H1 (cell line): ENCODE data around the gene PRKAR2A. TPM values are rescaled to one million over a fixed set of nuclear protein-coding genes. Genes with fewer than 3 reads are reported as not detected.
"Not testable (repeated sequence)": the region's sequence is repeated elsewhere in the genome, so short reads cannot be mapped to it uniquely, and the experiment has no call there.

Experiments
- CTCF ChIA-PET: fragments of 300-600 bp; sonication (Branson Sonifier 250); formaldehyde crosslinking; loops from one replicate; lab custom pipeline; 2021; ENCODE audit not compliant: partially characterized antibody; lab: Charles Lee
- POLR2A ChIA-PET: fragments of 300-600 bp; sonication (Branson Sonifier 250); formaldehyde crosslinking; loops from one replicate; lab custom pipeline; 2021; ENCODE audit warnings: inconsistent platforms; ENCODE audit not compliant: partially characterized antibody; lab: Charles Lee
- DNase-seq, 2 experiments: peaks; one replicate each; pipeline versions ENCODE4 v3.0.0 to v3.0.0-alpha.2; 2010 to 2022; ENCODE audit warnings: low spot score in 2 of 2, low read depth in 1 of 2, mixed read lengths in 1 of 2
- FAIRE-seq: peaks from 2 replicates; lab custom pipeline; 2011; peaks lifted over from hg19 to GRCh38; lab: Jason Lieb, UNC
- H2AFZ ChIP-seq: 2 replicates; pipeline ENCODE4 v1.8.1; 2012; ENCODE audit warnings: low read length, inconsistent platforms
- H2AK5ac ChIP-seq: 2 replicates; pipeline ENCODE4 v1.6.1; 2013; ENCODE audit warnings: low read depth, low read length
- H2BK120ac ChIP-seq: replicated peaks from 2 replicates; pipeline ENCODE3; 2013; ENCODE audit warnings: low read depth, low read length, inconsistent platforms
- H2BK12ac ChIP-seq: 2 replicates; pipeline ENCODE4 v1.6.1; 2013; ENCODE audit warnings: low read depth, low read length
- H2BK15ac ChIP-seq: 2 replicates; pipeline ENCODE4 v1.6.1; 2013; ENCODE audit warnings: low read length
- H2BK20ac ChIP-seq: 2 replicates; pipeline ENCODE4 v1.6.1; 2013; ENCODE audit warnings: low read length
- H2BK5ac ChIP-seq: 2 replicates; pipeline ENCODE4 v1.6.1; 2013; ENCODE audit warnings: low read depth, low read length
- H3K14ac ChIP-seq: 2 replicates; pipeline ENCODE4 v1.6.1; 2013; ENCODE audit warnings: inconsistent platforms; ENCODE audit not compliant: insufficient read length
- H3K18ac ChIP-seq: 2 replicates; pipeline ENCODE4 v1.6.1; 2013; ENCODE audit warnings: low read length; ENCODE audit errors: extremely low read depth
- H3K23ac ChIP-seq: 2 replicates; pipeline ENCODE4 v1.6.1; 2013; ENCODE audit warnings: inconsistent platforms; ENCODE audit not compliant: insufficient read length
- H3K23me2 ChIP-seq: 2 replicates; pipeline ENCODE4 v1.6.1; 2013; ENCODE audit warnings: low read depth, low read length
- H3K27ac ChIP-seq: 2 replicates; pipeline ENCODE4 v1.6.1; 2011; ENCODE audit warnings: low read depth, low read length, inconsistent platforms
- H3K27me3 ChIP-seq, 4 experiments: replicated peaks in 1 of 4; 1 replicate in 1 of 4; 2 replicates in 3 of 4; pipeline versions ENCODE4 v1.6.1 to v1.8.1; 2011 to 2013; ENCODE audit warnings: low read length in 3 of 4, mild to moderate bottlenecking in 3 of 4, inconsistent platforms in 2 of 4, mixed read lengths in 2 of 4, moderate library complexity in 1 of 4; ENCODE audit not compliant: control insufficient read depth in 3 of 4, insufficient read depth in 3 of 4; ENCODE audit errors: extremely low read depth in 1 of 4
- H3K36me3 ChIP-seq, 4 experiments: 2 replicates each; pipeline versions ENCODE4 v1.6.1 to v1.8.1; 2011 to 2013; ENCODE audit warnings: mild to moderate bottlenecking in 4 of 4, low read length in 3 of 4, moderate library complexity in 2 of 4, control low read depth in 1 of 4, inconsistent platforms in 1 of 4; ENCODE audit not compliant: insufficient read depth in 4 of 4, control insufficient read depth in 2 of 4
- H3K4ac ChIP-seq: replicated peaks from 2 replicates; pipeline ENCODE3; 2013; ENCODE audit warnings: low read length, low read depth, mixed read lengths, inconsistent platforms; ENCODE audit not compliant: insufficient read length
- H3K4me1 ChIP-seq, 4 experiments: replicated peaks in 1 of 4; 1 replicate in 1 of 4; 2 replicates in 3 of 4; pipeline versions ENCODE4 v1.6.1 to v1.8.1; 2011 to 2013; ENCODE audit warnings: low read length in 3 of 4, inconsistent platforms in 2 of 4, mixed read lengths in 1 of 4; ENCODE audit not compliant: insufficient read depth in 4 of 4, control insufficient read depth in 3 of 4
- H3K4me2 ChIP-seq, 2 experiments: 2 replicates each; pipeline versions ENCODE4 v1.6.1 to v1.8.1; 2011 to 2013; ENCODE audit warnings: low read depth in 2 of 2, low read length in 2 of 2, control low read depth in 1 of 2, inconsistent platforms in 1 of 2, mild to moderate bottlenecking in 1 of 2; ENCODE audit not compliant: insufficient read depth in 1 of 2
- H3K4me3 ChIP-seq, 4 experiments: fragments of 200-600, 300-600 bp in 1 of 4; sonication (generic), shearing (Covaris generic), sonication (Bioruptor Twin) in 1 of 4; 2 replicates each; pipeline versions ENCODE4 v1.5.1 to v1.8.1; 2011 to 2016; ENCODE audit warnings: low read length in 4 of 4, low read depth in 3 of 4, control low read depth in 2 of 4, inconsistent platforms in 2 of 4, mild to moderate bottlenecking in 2 of 4, mixed read lengths in 1 of 4, moderate library complexity in 1 of 4; ENCODE audit not compliant: insufficient read depth in 2 of 4; ENCODE audit errors: extremely low read depth in 1 of 4
- H3K56ac ChIP-seq: replicated peaks from 2 replicates; pipeline ENCODE3; 2013; ENCODE audit warnings: low read depth, mild to moderate bottlenecking, mixed read lengths, low read length, inconsistent platforms; ENCODE audit not compliant: insufficient read length
- H3K79me1 ChIP-seq: 2 replicates; pipeline ENCODE4 v1.6.1; 2013; ENCODE audit warnings: low read depth, low read length, control low read depth
- H3K79me2 ChIP-seq, 2 experiments: 2 replicates each; pipeline versions ENCODE4 v1.6.1 to v1.8.1; 2012 to 2013; ENCODE audit warnings: low read length in 2 of 2, mild to moderate bottlenecking in 2 of 2, inconsistent platforms in 1 of 2; ENCODE audit not compliant: insufficient read depth in 2 of 2, control insufficient read depth in 1 of 2
- H3K9ac ChIP-seq, 4 experiments: replicated peaks in 1 of 4; 1 replicate in 1 of 4; 2 replicates in 3 of 4; pipeline versions ENCODE4 v1.6.1 to v1.8.1; 2011 to 2013; ENCODE audit warnings: low read depth in 3 of 4, low read length in 3 of 4, control low read depth in 2 of 4, mild to moderate bottlenecking in 2 of 4, moderate library complexity in 2 of 4, inconsistent platforms in 1 of 4; ENCODE audit errors: extremely low read depth in 1 of 4
- H3K9me3 ChIP-seq, 2 experiments: 2 replicates each; pipeline versions ENCODE4 v1.6.1 to v1.8.1; 2012 to 2013; ENCODE audit warnings: mild to moderate bottlenecking in 2 of 2, moderate library complexity in 2 of 2, control low read depth in 1 of 2, inconsistent platforms in 1 of 2, low read depth in 1 of 2, low read length in 1 of 2, mixed read lengths in 1 of 2; ENCODE audit not compliant: insufficient read depth in 2 of 2
- H4K20me1 ChIP-seq, 2 experiments: replicated peaks in 1 of 2; 2 replicates each; pipeline versions ENCODE3 to v1.8.1; 2011 to 2013; ENCODE audit warnings: inconsistent platforms in 2 of 2, low read length in 2 of 2, mild to moderate bottlenecking in 1 of 2; ENCODE audit not compliant: insufficient read depth in 2 of 2, control insufficient read depth in 1 of 2
- H4K5ac ChIP-seq: 2 replicates; pipeline ENCODE4 v1.6.1; 2013; ENCODE audit warnings: low read length, low read depth, mixed read lengths, inconsistent platforms; ENCODE audit not compliant: insufficient read length
- H4K8ac ChIP-seq: 2 replicates; pipeline ENCODE4 v1.8.0; 2013; ENCODE audit warnings: mild to moderate bottlenecking, moderate library complexity, low read length, inconsistent platforms; ENCODE audit not compliant: insufficient read depth; ENCODE audit errors: extremely low read depth
- H4K91ac ChIP-seq: replicated peaks from 2 replicates; pipeline ENCODE3; 2013; ENCODE audit warnings: low read length, mixed read lengths, inconsistent platforms; ENCODE audit not compliant: insufficient read length
- WGBS, 2 experiments: shearing (Covaris generic) in 1 of 2; methylation state at CpG; one replicate each; pipeline versions ENCODE4 v1.1.6 to v1.1.7; 2013 to 2015; ENCODE audit warnings: low lambda C conversion rate in 2 of 2, mixed read lengths in 2 of 2, inconsistent platforms in 1 of 2, low coverage in 1 of 2, missing lambda C conversion rate in 1 of 2; ENCODE audit not compliant: insufficient replicate concordance in 2 of 2, insufficient coverage in 1 of 2, insufficient read length in 1 of 2; ENCODE audit errors: extremely low coverage in 1 of 2, missing lambda C conversion rate in 1 of 2; 5-methylcytosine and 5-hydroxymethylcytosine counted together
- polyA plus RNA-seq, 7 experiments: library from polyadenylated mRNA; depleted of rRNA in 3 of 7; stranded (reverse) in 5 of 7; unstranded in 2 of 7; fragments of >200 nt in 5 of 7; fragments of 200-250 nt in 2 of 7; gene quantifications; 1 replicate in 5 of 7; 2 replicates in 1 of 7; 4 replicates in 1 of 7; pipeline versions ENCODE4 v1.2.1 to v1.2.3, GENCODE V29; 2011 to 2013; ENCODE audit warnings: missing spikeins in 2 of 7, mixed read lengths in 2 of 7
- total RNA-seq: library from RNA; stranded (reverse); fragmentation: NEBNext Ultra II Directional; extraction: Animal tissue kit (Norgen Biotek cat#: 25700); gene quantifications from 2 replicates; pipeline ENCODE4 v1.2.1, GENCODE V29; 2021

PRKAR2A gene
- total and polyA plus RNA-seq, 2 of the 8 experiments (the other 6 are each of a cell fraction or from before 2014, with no cell fraction given): 6.3 to 42.4 TPM

- H2BK5ac ChIP-seq, H3K4ac ChIP-seq, H2AFZ ChIP-seq, H3K23me2 ChIP-seq, H2BK12ac ChIP-seq, H2BK15ac ChIP-seq, H3K9me3 ChIP-seq, DNase-seq, H3K79me2 ChIP-seq, H2BK20ac ChIP-seq, H3K4me1 ChIP-seq, H4K20me1 ChIP-seq, H3K56ac ChIP-seq, H3K4me2 ChIP-seq, FAIRE-seq, H3K18ac ChIP-seq, H3K27ac ChIP-seq, H2AK5ac ChIP-seq, H3K27me3 ChIP-seq, H2BK120ac ChIP-seq, H3K79me1 ChIP-seq, H3K9ac ChIP-seq, H4K8ac ChIP-seq, CTCF ChIA-PET, H4K91ac ChIP-seq, H3K36me3 ChIP-seq, H3K23ac ChIP-seq, H3K14ac ChIP-seq, H3K4me3 ChIP-seq, H4K5ac ChIP-seq: not testable (repeated sequence)
- POLR2A ChIA-PET: interaction anchor here (2.3 kb wide), 1 partner anchor 18 kb away, joined by 8 read pairs; the partner anchor contains the start of gene IP6K2
- no CpG with 5 or more reads among the region's 25 CpGs for WGBS, 2 experiments
Observed at GRCh38 chr3:48734541-48734940, 113.1 kb downstream of the PRKAR2A start.

GRCh38 chr3:48733752-48734518, 113.7 kb downstream of the PRKAR2A start:
- H3K56ac ChIP-seq, H3K9ac ChIP-seq, H3K27me3 ChIP-seq, FAIRE-seq, H3K18ac ChIP-seq, H2AFZ ChIP-seq, H3K79me2 ChIP-seq, H2AK5ac ChIP-seq, H3K4me1 ChIP-seq, H4K20me1 ChIP-seq, H4K91ac ChIP-seq, H3K4ac ChIP-seq, CTCF ChIA-PET, H3K14ac ChIP-seq, H3K23me2 ChIP-seq, H3K36me3 ChIP-seq, H3K9me3 ChIP-seq, POLR2A ChIA-PET, H4K5ac ChIP-seq, H4K8ac ChIP-seq, H2BK15ac ChIP-seq, H2BK20ac ChIP-seq, H2BK120ac ChIP-seq, H3K23ac ChIP-seq, H2BK12ac ChIP-seq, H2BK5ac ChIP-seq, H3K4me3 ChIP-seq, H3K27ac ChIP-seq, H3K4me2 ChIP-seq, DNase-seq, H3K79me1 ChIP-seq: not testable (repeated sequence)
- WGBS, 2 experiments: 90% methylated on average over 2 of the region's 53 CpGs; no CpG with 5 or more reads in 1 of the 2 experiments
